ENCODE results near the gene TRIAP1. TPM values are rescaled to one million over a fixed set of nuclear protein-coding genes. Genes with fewer than 3 reads are reported as not detected.

Gene TRIAP1
- polyA plus RNA-seq, 1 of the 3 experiments (the other 2 are of a cell fraction) = 34.1 TPM

- TF ChIP-seq, protein P1, sequence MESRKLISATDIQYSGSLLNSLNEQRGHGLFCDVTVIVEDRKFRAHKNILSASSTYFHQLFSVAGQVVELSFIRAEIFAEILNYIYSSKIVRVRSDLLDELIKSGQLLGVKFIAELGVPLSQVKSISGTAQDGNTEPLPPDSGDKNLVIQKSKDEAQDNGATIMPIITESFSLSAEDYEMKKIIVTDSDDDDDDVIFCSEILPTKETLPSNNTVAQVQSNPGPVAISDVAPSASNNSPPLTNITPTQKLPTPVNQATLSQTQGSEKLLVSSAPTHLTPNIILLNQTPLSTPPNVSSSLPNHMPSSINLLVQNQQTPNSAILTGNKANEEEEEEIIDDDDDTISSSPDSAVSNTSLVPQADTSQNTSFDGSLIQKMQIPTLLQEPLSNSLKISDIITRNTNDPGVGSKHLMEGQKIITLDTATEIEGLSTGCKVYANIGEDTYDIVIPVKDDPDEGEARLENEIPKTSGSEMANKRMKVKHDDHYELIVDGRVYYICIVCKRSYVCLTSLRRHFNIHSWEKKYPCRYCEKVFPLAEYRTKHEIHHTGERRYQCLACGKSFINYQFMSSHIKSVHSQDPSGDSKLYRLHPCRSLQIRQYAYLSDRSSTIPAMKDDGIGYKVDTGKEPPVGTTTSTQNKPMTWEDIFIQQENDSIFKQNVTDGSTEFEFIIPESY (IDR thresholded peaks at IDR 0.05; ENCODE audit: borderline replicate concordance, low read depth) = no peak
- TF ChIP-seq CTCF (IDR thresholded peaks at IDR 0.05) (peak; percentile 81), MXI1 (IDR thresholded peaks at IDR 0.05; ENCODE audit: low read depth, low read length) (peak; percentile 94), NRF1 (IDR thresholded peaks at IDR 0.05; ENCODE audit: low read depth, low read length) (peak; percentile 80)
Measured at GRCh38 chr12:120469450-120470149, 23.4 kb upstream of the TRIAP1 start, which contains the start of gene SRSF9 (continued).

DNA sequence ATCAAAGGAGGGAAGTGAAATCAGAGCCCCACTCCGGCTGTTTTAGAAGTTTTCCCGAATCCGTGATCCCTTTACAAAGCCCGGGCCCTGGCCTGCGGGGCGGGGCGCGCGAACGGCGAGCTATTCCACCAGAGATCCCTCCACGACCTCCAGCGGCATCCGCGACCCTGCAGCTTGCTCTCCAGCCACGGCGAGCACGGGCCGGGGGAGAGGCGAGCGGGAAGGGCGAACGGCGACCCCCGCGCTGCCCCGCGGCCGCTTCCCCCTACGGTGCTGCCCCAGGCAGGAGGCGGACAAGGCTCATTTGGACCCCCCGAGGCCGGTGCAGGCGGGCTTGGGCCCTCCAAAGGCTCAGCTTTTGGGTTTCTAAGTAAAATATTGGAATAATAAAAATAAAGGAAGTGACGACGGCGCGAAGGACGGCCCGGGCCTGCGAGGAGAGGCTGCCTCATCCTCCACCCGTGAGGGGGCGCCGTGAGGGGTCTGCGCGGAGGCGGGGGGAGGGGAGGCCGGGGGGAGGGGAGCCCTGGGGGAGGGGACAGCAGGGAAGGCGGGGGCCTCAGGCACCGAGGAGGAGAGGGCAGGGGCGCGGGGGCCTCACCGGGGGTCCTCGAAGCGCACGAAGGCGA, 22.8 kb upstream of the TRIAP1 start:
- no peaks in the 10 kb centered on the region for H3K9me2 ChIP-seq
- H3K9me3 ChIP-seq = no peaks in the 10 kb centered on the region
- WGBS (ENCODE audit: low lambda C conversion rate) = 2% methylated on average over 43 of the region's 57 CpGs
- H3K27me3 ChIP-seq (ENCODE audit: insufficient read depth) = no peaks in the 10 kb centered on the region
- H3K36me3 ChIP-seq (replicated peaks in 1 of 2; ENCODE audit: control insufficient read depth in 1 of 2, insufficient read depth in 2 of 2, low read length in 1 of 2) = peaks cover 19 to 24% of the 10 kb centered on the region in 2 experiments
- peak overlapping the region; percentile 87 for H3K9ac ChIP-seq
- H4K20me1 ChIP-seq (ENCODE audit: insufficient read depth) = peaks cover 46% of the 10 kb centered on the region
- ChIA-PET POLR2A (interaction anchor here (0.6 to 1.9 kb wide), 6 partner anchors 10 to 173 kb away, joined by 3 to 12 read pairs (median 4); partner anchors contain the start of genes COQ5 and DYNLL1), CTCF (interaction anchor here (0.6 to 5.3 kb wide), 23 partner anchors 11 to 177 kb away, joined by 3 to 52 read pairs (median 4); partner anchors contain the start of genes COX6A1, DYNLL1, RNF10 and RNU4-2)
- peak overlapping the region; percentile 79 to 93 for H3K27ac ChIP-seq (ENCODE audit: low read depth in 2 of 2, low read length in 1 of 2)
- no peak overlapping the region; the same call in 1 of the 2 replicates for H2AFZ ChIP-seq (ENCODE audit: low read depth)
- DNase-seq = peak; percentile 94
- H3K79me2 ChIP-seq (ENCODE audit: insufficient read depth) = peaks cover 84% of the 10 kb centered on the region
- H3K4me2 ChIP-seq = peak overlapping the region; percentile 94
- peak overlapping the region; percentile 78 to 88 for H3K4me3 ChIP-seq (ENCODE audit: low read depth in 2 of 2, low read length in 1 of 2)
- 0 out of 2 replicates have a peak, but pooled peaks have one; percentile 29 for TF ChIP-seq FOXM1 (IDR thresholded peaks at IDR 0.05; ENCODE audit: low read depth)
- TF ChIP-seq, protein P2, sequence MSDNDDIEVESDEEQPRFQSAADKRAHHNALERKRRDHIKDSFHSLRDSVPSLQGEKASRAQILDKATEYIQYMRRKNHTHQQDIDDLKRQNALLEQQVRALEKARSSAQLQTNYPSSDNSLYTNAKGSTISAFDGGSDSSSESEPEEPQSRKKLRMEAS (IDR thresholded peaks at IDR 0.05; ENCODE audit: low read depth) = 0 out of 2 replicates have a peak, but pooled peaks have one; percentile 9
- TF ChIP-seq RAD21 (IDR thresholded peaks at IDR 0.05; ENCODE audit: low read length) = no peak
- TF ChIP-seq SIN3A (IDR thresholded peaks at IDR 0.05; ENCODE audit: borderline replicate concordance, low read depth, low read length) = 0 out of 2 replicates have a peak, but pooled peaks have one; percentile 5
- 0 out of 2 replicates have a peak, but pooled peaks have one; percentile 30 for TF ChIP-seq GABPA (IDR thresholded peaks at IDR 0.05; ENCODE audit: low read depth)
- TF ChIP-seq CHD2 (IDR thresholded peaks at IDR 0.05; ENCODE audit: low read length, partially characterized antibody) = peak; percentile 70
- TF ChIP-seq TEAD4 (IDR thresholded peaks at IDR 0.05; ENCODE audit: borderline replicate concordance, insufficient read depth) = no peak
- H3K4me1 ChIP-seq (ENCODE audit: control insufficient read depth in 1 of 2, insufficient read depth in 2 of 2, low read depth in 1 of 2, low read length in 1 of 2) = peaks cover 0 to 8% of the 10 kb centered on the region in 2 experiments; a peak in 1 of 4 replicates
- peaks cover 16% of the 10 kb centered on the region for H3F3A ChIP-seq (replicated peaks; ENCODE audit: insufficient read depth)
